Measurements from ENCODE around the gene MCF2L2.

- no peak for TF ChIP-seq CTCF (IDR thresholded peaks at IDR 0.05)
- TF ChIP-seq POLR2A (IDR thresholded peaks at IDR 0.05) = no peak
These were observed 133.2 kb downstream of the MCF2L2 start for GRCh38 chr3:183295211-183295610.
